ENCODE results near the gene CITED4.

Gene CITED4

GRCh38 chr1:40856656-40857302, 5.4 kb downstream of the CITED4 start:
- no peaks in the 10 kb centered on the region for H3K27me3 ChIP-seq (ENCODE audit: control insufficient read depth in 5 of 5, insufficient read depth in 4 of 5, low read length in 5 of 5)
- no peak overlapping the region for H3K9ac ChIP-seq (ENCODE audit: low read length in 5 of 5)
- H3K27ac ChIP-seq (ENCODE audit: low read depth, low read length), result no peak overlapping the region
- H3K4me1 ChIP-seq (ENCODE audit: control insufficient read depth in 5 of 5, insufficient read depth in 5 of 5, low read length in 5 of 5), result peaks cover 2 to 17% (median 11%) of the 10 kb centered on the region in 5 donors
- H3K36me3 ChIP-seq (ENCODE audit: control insufficient read depth in 5 of 5, insufficient read depth in 5 of 5, low read length in 5 of 5), result no peaks in the 10 kb centered on the region
- H3K4me3 ChIP-seq (ENCODE audit: low read depth in 1 of 5, low read length in 5 of 5), result no peak overlapping the region
- no peaks in the 10 kb centered on the region for H3K9me3 ChIP-seq (ENCODE audit: control insufficient read depth in 5 of 5, low read length in 5 of 5)

- H3K9ac ChIP-seq (ENCODE audit: low read length in 5 of 5), result no peak overlapping the region
- H3K27me3 ChIP-seq (ENCODE audit: control insufficient read depth in 5 of 5, insufficient read depth in 4 of 5, low read length in 5 of 5), result no peaks in the 10 kb centered on the region
- peaks cover 2 to 14% (median 8%) of the 10 kb centered on the region in 5 donors for H3K4me1 ChIP-seq (ENCODE audit: control insufficient read depth in 5 of 5, insufficient read depth in 5 of 5, low read length in 5 of 5)
- no peak overlapping the region for H3K27ac ChIP-seq (ENCODE audit: low read depth, low read length)
- no peaks in the 10 kb centered on the region for H3K9me3 ChIP-seq (ENCODE audit: control insufficient read depth in 5 of 5, low read length in 5 of 5)
- H3K36me3 ChIP-seq (ENCODE audit: control insufficient read depth in 5 of 5, insufficient read depth in 5 of 5, low read length in 5 of 5), result no peaks in the 10 kb centered on the region
- no peak overlapping the region for H3K4me3 ChIP-seq (ENCODE audit: low read depth in 1 of 5, low read length in 5 of 5)
Observed at GRCh38 chr1:40856116-40856515, 6.0 kb downstream of the CITED4 start.

- H3K9ac ChIP-seq (ENCODE audit: low read length in 5 of 5), result no peak overlapping the region
- H3K27me3 ChIP-seq (ENCODE audit: control insufficient read depth in 5 of 5, insufficient read depth in 4 of 5, low read length in 5 of 5), result no peaks in the 10 kb centered on the region
- H3K36me3 ChIP-seq (ENCODE audit: control insufficient read depth in 5 of 5, insufficient read depth in 5 of 5, low read length in 5 of 5), result no peaks in the 10 kb centered on the region
- H3K4me3 ChIP-seq (ENCODE audit: low read depth in 1 of 5, low read length in 5 of 5), result no peak overlapping the region
- no peaks in the 10 kb centered on the region for H3K9me3 ChIP-seq (ENCODE audit: control insufficient read depth in 5 of 5, low read length in 5 of 5)
- no peak overlapping the region for H3K27ac ChIP-seq (ENCODE audit: low read depth, low read length)
- peaks cover under 1 to 8% (median 2%) of the 10 kb centered on the region in 5 donors for H3K4me1 ChIP-seq (ENCODE audit: control insufficient read depth in 5 of 5, insufficient read depth in 5 of 5, low read length in 5 of 5)
Observed at GRCh38 chr1:40855513-40855912, 6.7 kb downstream of the CITED4 start.

DNA sequence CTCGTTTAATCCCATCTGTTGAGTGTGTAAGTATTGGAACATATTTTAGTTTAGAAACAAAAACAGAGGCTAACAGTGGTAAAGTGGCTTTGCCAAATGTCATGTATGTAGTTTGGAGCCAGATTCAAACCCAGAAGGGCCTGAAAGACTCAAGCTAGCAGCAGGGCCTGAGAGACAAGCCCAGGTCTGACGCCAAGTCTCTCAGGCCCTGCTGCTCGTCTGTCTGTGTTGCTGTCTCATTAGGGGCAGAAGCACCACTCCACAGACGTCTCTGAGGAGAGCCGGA, 8.3 kb downstream of the CITED4 start:
- Histone ChIP-seq H3K36me3 (ENCODE audit: control insufficient read depth in 5 of 5, insufficient read depth in 5 of 5, low read length in 5 of 5) (no peaks in the 10 kb centered on the region), H3K27me3 (ENCODE audit: control insufficient read depth in 5 of 5, insufficient read depth in 4 of 5, low read length in 5 of 5) (no peaks in the 10 kb centered on the region), H3K4me1 (ENCODE audit: control insufficient read depth in 5 of 5, insufficient read depth in 5 of 5, low read length in 5 of 5) (peaks cover 0 to 5% (median 0%) of the 10 kb centered on the region in 5 donors), H3K9ac (ENCODE audit: low read length in 5 of 5) (no peak overlapping the region), H3K9me3 (ENCODE audit: control insufficient read depth in 5 of 5, low read length in 5 of 5) (no peaks in the 10 kb centered on the region), H3K4me3 (ENCODE audit: low read depth in 1 of 5, low read length in 5 of 5) (no peak overlapping the region), H3K27ac (ENCODE audit: low read depth, low read length) (peak overlapping the region; percentile 46)

DNA sequence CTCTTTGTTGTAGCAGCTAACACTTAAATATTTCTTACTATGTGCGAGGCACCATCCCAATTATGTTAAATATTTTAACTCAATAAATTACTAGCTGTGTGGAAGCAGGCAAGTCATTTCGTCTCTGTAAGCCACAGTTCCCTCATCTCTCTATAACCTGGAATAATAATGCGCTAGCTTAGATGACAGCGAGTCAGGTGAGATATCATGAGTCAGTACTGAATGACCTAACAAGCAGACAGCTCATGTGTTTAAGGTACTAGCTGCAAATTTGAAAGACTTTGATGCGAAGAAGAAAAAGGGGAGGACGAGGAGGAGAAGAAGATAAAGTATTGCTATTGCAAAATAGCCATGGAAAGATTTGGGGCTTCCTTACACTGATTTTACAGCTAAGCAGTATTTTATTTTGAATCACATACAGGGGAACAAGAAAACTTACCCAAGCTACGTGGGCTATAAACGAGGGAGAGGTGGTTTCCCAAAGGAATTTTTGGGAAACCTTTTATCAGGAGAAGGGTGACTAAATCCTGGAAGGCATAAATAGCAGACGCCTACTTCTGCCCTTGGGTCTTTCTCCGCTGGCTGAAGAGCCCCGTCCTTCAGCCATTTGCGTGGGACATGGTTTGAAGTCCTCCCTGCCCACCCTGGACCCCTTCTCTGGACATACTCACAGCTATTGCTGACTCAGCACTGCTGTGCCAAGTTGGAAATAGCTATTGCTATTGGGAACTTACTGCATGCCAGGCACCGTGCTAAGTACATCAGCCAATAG, 8.9 kb downstream of the CITED4 start:
- no peaks in the 10 kb centered on the region for H3K9me3 ChIP-seq (ENCODE audit: control insufficient read depth in 5 of 5, low read length in 5 of 5)
- peak overlapping the region; percentile 46 for H3K27ac ChIP-seq (ENCODE audit: low read depth, low read length)
- H3K27me3 ChIP-seq (ENCODE audit: control insufficient read depth in 5 of 5, insufficient read depth in 4 of 5, low read length in 5 of 5), result no peaks in the 10 kb centered on the region
- no peak overlapping the region for H3K4me3 ChIP-seq (ENCODE audit: low read depth in 1 of 5, low read length in 5 of 5)
- peaks cover 0 to 5% (median 0%) of the 10 kb centered on the region in 5 donors for H3K4me1 ChIP-seq (ENCODE audit: control insufficient read depth in 5 of 5, insufficient read depth in 5 of 5, low read length in 5 of 5)
- no peaks in the 10 kb centered on the region for H3K36me3 ChIP-seq (ENCODE audit: control insufficient read depth in 5 of 5, insufficient read depth in 5 of 5, low read length in 5 of 5)
- H3K9ac ChIP-seq (ENCODE audit: low read length in 5 of 5), result no peak overlapping the region

GRCh38 chr1:40851643-40852042, 10.5 kb downstream of the CITED4 start:
- Histone ChIP-seq H3K36me3 (ENCODE audit: control insufficient read depth in 5 of 5, insufficient read depth in 5 of 5, low read length in 5 of 5) (no peaks in the 10 kb centered on the region), H3K27ac (ENCODE audit: low read depth, low read length) (no peak overlapping the region), H3K9ac (ENCODE audit: low read length in 5 of 5) (no peak overlapping the region), H3K27me3 (ENCODE audit: control insufficient read depth in 5 of 5, insufficient read depth in 4 of 5, low read length in 5 of 5) (no peaks in the 10 kb centered on the region), H3K9me3 (ENCODE audit: control insufficient read depth in 5 of 5, low read length in 5 of 5) (no peaks in the 10 kb centered on the region), H3K4me3 (ENCODE audit: low read depth in 1 of 5, low read length in 5 of 5) (no peak overlapping the region), H3K4me1 (ENCODE audit: control insufficient read depth in 5 of 5, insufficient read depth in 5 of 5, low read length in 5 of 5) (peaks cover 0 to 5% (median 0%) of the 10 kb centered on the region in 5 donors)

GRCh38 chr1:40849801-40850592, 12.2 kb downstream of the CITED4 start:
- Histone ChIP-seq H3K4me3 (ENCODE audit: low read depth in 1 of 5, low read length in 5 of 5) (no peak overlapping the region), H3K9ac (ENCODE audit: low read length in 5 of 5) (peak overlapping the region in 1 of 5 donors; percentile 4), H3K36me3 (ENCODE audit: control insufficient read depth in 5 of 5, insufficient read depth in 5 of 5, low read length in 5 of 5) (no peaks in the 10 kb centered on the region), H3K4me1 (ENCODE audit: control insufficient read depth in 5 of 5, insufficient read depth in 5 of 5, low read length in 5 of 5) (peaks cover 0 to 5% (median 0%) of the 10 kb centered on the region in 5 donors), H3K27ac (ENCODE audit: low read depth, low read length) (no peak overlapping the region), H3K9me3 (ENCODE audit: control insufficient read depth in 5 of 5, low read length in 5 of 5) (no peaks in the 10 kb centered on the region), H3K27me3 (ENCODE audit: control insufficient read depth in 5 of 5, insufficient read depth in 4 of 5, low read length in 5 of 5) (no peaks in the 10 kb centered on the region)

DNA sequence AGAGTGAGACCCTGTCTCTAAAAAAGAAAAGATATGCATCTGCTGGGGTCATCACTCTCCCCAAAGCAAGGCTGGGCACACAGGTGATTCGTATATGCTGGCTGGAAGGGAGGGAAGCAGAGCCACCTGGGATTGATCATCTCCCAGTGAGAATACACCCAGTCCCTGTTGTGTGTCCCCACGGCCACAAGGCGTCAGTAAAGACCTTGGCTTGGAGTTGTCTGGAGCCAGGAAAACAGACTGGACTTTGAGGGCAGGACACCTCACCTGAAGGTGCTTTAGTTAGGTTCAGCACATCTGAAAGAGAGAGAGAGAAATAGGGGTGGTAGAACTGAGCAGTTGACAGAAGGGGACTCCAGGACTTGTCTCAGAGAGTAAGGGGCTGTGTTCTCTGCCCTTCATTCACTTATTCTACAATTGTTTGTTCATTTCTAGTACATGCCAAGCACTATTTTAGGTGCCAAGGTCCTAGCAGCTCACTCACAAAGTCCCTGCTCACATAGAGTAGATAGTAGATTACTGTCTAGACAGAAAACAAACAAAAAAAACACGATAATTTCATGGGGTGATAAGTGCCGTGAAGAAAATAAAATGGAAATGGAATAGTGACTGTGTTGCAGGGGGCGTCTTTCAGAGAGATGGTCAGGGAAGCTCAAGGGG, 13.5 kb downstream of the CITED4 start:
- H3K27me3 ChIP-seq (ENCODE audit: control insufficient read depth in 5 of 5, insufficient read depth in 4 of 5, low read length in 5 of 5), result no peaks in the 10 kb centered on the region
- H3K4me1 ChIP-seq (ENCODE audit: control insufficient read depth in 5 of 5, insufficient read depth in 5 of 5, low read length in 5 of 5), result peaks cover 0 to 3% (median 0%) of the 10 kb centered on the region in 5 donors
- no peaks in the 10 kb centered on the region for H3K36me3 ChIP-seq (ENCODE audit: control insufficient read depth in 5 of 5, insufficient read depth in 5 of 5, low read length in 5 of 5)
- no peak overlapping the region for H3K9ac ChIP-seq (ENCODE audit: low read length in 5 of 5)
- H3K9me3 ChIP-seq (ENCODE audit: control insufficient read depth in 5 of 5, low read length in 5 of 5), result no peaks in the 10 kb centered on the region
- H3K27ac ChIP-seq (ENCODE audit: low read depth, low read length), result no peak overlapping the region
- no peak overlapping the region for H3K4me3 ChIP-seq (ENCODE audit: low read depth in 1 of 5, low read length in 5 of 5)

GRCh38 chr1:40847023-40847745, 15.0 kb downstream of the CITED4 start:
- Histone ChIP-seq H3K9me3 (ENCODE audit: control insufficient read depth in 5 of 5, low read length in 5 of 5) (peaks cover 0 to 5% (median 2%) of the 10 kb centered on the region in 5 donors), H3K4me1 (ENCODE audit: control insufficient read depth in 5 of 5, insufficient read depth in 5 of 5, low read length in 5 of 5) (no peaks in the 10 kb centered on the region), H3K27me3 (ENCODE audit: control insufficient read depth in 5 of 5, insufficient read depth in 4 of 5, low read length in 5 of 5) (peaks cover 0 to 2% (median 0%) of the 10 kb centered on the region in 5 donors), H3K4me3 (ENCODE audit: low read depth in 1 of 5, low read length in 5 of 5) (no peak overlapping the region), H3K27ac (ENCODE audit: low read depth, low read length) (no peak overlapping the region), H3K36me3 (ENCODE audit: control insufficient read depth in 5 of 5, insufficient read depth in 5 of 5, low read length in 5 of 5) (no peaks in the 10 kb centered on the region), H3K9ac (ENCODE audit: low read length in 5 of 5) (no peak overlapping the region)
